AG09319 (cell line): ENCODE data around the gene ING5.
A peak's percentile ranks its signal among the peaks of the same experiment; 100 is the strongest.

Source experiments
- DNase-seq: peaks from one replicate; pipeline ENCODE4 v3.0.0-alpha.2; 2010; ENCODE audit warnings: low read depth; ENCODE audit errors: extremely low read depth
- TF ChIP-seq, protein P1 (sequence below): IDR thresholded peaks from 2 replicates; pipeline ENCODE4 v1.5.1; 2011; ENCODE audit warnings: low read depth, mild to moderate bottlenecking, inconsistent platforms, low read length, moderate library complexity

The ING5 gene

DNA sequence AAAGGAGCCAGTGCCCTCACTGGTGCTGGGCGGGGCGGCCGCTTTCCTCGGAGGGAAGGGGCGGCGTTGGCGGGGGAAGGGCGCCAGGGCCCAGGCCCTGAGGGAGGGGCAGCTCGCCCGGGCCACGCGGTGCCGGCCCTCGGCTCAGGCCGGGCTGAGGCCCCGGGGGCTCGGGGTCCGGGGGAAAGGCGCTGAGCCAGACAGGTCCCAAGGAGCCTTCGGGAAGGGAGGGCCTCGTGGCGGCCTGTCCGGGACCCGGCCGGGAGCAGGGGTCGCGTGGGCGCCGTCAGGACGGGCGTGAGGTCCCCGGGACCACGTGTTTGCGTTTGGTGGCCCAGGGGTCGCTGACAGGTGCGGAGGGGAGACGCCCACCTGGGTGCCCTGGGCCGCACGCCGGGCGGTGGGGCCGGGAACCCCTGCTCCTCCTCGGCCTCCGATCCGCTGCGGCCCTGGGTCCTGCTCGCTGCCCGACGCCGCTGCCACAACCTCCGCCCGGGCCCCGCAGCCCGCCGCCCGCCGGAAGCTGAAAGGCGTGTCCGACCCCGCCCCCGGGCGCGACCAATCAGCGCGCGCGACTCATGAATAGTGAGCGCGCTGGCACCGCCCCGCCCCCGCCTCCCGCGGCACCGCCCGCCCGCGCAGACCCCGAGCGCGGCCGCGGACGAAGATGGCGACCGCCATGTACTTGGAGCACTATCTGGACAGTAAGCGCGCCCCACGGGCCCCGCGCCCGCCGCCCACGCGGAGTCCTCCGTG is at the start of gene ING5:
TSS of gene ING5 (plus strand) at position 641 of the 756 bp plus-strand sequence. CDS start at position 668, 27 bp downstream.
- TF ChIP-seq, protein P1, sequence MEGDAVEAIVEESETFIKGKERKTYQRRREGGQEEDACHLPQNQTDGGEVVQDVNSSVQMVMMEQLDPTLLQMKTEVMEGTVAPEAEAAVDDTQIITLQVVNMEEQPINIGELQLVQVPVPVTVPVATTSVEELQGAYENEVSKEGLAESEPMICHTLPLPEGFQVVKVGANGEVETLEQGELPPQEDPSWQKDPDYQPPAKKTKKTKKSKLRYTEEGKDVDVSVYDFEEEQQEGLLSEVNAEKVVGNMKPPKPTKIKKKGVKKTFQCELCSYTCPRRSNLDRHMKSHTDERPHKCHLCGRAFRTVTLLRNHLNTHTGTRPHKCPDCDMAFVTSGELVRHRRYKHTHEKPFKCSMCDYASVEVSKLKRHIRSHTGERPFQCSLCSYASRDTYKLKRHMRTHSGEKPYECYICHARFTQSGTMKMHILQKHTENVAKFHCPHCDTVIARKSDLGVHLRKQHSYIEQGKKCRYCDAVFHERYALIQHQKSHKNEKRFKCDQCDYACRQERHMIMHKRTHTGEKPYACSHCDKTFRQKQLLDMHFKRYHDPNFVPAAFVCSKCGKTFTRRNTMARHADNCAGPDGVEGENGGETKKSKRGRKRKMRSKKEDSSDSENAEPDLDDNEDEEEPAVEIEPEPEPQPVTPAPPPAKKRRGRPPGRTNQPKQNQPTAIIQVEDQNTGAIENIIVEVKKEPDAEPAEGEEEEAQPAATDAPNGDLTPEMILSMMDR = no peak
- DNase-seq = peak; percentile 80

DNA sequence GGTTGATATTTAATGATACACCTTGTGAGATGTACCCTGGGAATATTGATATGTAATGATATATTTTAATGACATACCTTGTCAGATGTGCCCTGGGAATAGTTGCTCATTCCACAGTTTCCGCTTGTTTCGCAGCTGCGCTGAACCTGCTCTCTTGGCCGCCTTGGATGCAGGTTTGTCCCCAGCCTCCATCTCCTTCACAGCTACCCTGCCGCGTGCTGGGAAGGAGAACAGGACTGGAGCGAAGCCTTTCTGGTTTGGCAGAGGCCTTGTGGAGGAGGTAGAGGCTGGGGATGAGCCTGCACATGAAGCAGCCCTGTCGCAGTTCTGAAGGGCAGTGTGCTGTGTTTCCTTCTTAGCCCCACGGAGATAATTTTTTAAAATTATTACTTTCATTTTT is 49.7 kb upstream of the ING5 start:
- TF ChIP-seq, protein P1 = no peak
- DNase-seq = no peak

DNA sequence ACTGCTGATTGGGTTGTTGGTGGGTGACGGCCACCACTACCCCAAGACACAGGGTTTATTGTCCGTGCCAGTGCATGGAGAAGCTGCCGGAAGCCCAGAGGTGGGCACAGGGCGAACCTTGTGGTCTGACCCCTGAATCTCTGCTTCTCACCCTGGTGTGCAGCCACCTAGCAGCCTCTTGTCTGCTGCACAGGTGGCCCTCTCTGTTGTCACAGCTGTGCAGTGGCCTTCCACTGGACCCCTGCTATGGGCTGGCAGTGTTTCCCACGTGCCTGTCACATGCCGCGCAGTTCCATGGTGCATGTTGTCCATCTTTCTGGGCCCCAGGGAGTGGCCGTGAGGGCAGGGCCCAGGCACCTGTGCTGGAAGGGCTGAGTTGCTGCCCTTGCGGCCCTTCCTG is 49.1 kb upstream of the ING5 start:
- TF ChIP-seq, protein P1 = no peak
- no peak for DNase-seq

DNA sequence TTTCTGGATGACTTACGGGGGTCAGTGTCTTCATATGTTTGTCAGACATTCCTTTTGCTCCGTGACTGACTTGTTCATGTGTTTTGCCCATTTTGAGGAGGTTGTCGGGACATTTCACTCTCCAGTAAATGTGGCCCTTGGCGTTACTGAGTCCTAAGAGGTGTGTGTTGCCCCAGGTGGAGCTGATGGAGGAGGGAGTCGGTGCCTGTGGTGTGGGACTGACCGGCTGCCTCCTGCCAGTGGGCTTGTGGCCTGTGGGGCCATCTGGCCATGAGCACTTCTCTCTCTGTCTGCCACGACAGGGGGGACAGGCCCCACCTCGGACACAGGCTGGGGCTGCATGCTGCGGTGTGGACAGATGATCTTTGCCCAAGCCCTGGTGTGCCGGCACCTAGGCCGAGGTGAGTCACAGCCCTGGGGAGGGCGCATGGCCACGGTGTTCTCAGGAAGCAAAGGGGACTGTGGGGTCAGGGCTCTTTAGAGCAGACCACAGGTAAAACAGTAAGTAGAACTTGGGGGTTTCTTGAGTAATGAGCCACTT is 48.6 kb upstream of the ING5 start:
- no peak for DNase-seq
- TF ChIP-seq, protein P1 = no peak

DNA sequence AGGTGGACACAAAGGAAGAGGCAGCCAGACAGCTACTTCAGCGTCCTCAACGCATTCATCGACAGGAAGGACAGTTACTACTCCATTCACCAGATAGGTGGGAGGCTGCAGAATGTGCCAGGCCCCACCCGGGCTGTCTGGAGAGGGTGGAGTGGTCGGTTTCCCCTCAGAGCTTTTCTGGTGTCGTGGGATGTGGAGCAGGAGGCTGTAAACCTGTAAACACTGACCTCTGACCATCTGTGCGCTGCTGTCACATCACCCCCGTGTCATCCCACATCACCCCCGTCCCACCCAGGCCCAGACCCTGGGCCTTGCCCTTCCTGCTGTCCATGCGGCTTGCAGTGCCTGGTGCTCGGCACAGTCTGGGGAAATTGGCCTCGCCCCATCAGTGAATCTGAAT is 47.3 kb upstream of the ING5 start:
- DNase-seq = no peak
- TF ChIP-seq, protein P1 = no peak

DNA sequence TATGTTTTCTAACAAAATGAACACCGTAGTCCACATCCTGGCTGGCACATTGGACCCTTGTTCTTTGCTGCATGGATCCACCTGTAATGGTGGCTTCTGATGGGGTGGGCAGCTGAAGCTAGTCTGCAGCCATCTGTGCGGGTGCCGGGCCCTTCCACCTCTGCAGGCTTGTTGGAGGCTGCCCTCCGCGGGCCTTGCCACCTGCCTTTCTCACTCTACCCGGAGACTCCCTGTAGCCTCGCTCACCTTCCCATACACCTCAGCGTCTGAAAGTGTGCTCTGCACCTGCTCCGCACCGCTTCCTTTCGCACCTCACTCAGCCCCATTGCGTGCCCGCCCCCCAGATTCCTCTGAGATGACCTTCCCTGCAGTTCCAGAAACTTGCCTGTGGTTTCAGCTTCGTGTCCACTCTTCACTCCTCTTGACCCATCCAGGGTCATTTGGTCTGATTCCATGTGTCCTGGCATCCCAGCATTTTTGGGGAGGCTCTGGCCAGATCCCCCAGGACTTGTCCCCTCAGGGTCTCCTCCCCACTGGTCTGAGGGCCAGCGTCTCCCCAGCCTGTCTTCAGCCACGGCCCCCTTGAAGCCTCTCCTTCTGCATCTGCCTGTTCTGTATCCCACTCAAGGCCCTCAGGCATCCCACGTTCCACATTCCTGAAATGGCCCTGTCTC is 46.2 kb upstream of the ING5 start:
- TF ChIP-seq, protein P1 = no peak
- DNase-seq = no peak

DNA sequence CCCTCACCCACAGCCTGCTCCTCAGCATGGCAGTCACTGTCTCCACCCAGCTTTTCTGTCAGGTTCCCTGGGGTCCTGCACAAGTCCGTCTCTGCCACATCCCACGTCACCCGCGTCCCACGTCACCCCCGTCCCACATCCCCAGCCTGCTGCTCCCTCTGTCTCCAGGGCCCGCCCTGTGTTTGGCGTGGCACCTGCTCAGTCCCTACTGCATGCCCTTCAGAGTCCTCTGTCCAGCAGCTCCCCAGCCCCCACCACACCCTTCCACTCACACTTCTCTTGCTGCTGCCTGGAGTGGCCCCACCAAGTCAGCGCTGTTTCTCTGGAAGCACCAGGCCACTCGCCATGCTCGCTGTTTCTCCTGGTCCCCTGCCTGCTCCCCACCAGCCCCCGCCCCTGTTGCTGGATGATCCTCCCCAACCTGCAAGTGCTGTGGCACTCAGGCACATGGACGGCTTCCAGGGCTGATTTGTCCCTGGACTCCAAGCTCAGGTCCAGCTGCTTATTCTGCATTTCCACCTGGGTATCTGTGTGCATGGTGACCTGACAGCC is 45.6 kb upstream of the ING5 start:
- no peak for DNase-seq
- TF ChIP-seq, protein P1 = no peak
